K562 (cell line): ENCODE data around the gene TRANK1. TPM values are rescaled to one million over a fixed set of nuclear protein-coding genes. Genes with fewer than 3 reads are reported as not detected.

Experiments
- PYGO2 ChIP-seq: fragments of 450-650 bp; IDR thresholded peaks from 2 replicates; pipeline ENCODE4 v1.6.1; 2016; ENCODE audit warnings: mild to moderate bottlenecking, missing genetic modification characterization, moderate library complexity, missing compliant biosample characterization
- polyA plus RNA-seq, 8 experiments: library from polyadenylated mRNA; depleted of rRNA in 4 of 8; stranded (reverse) in 5 of 8; unstranded in 3 of 8; fragments of >200 nt; fragmentation: Nextera tagmentation in 2 of 8; fragmentation: Illumina TruSeq in 1 of 8; extraction: Ambion mirVana in 2 of 8; extraction: Trizol in 1 of 8; gene quantifications; 2 replicates each; pipeline versions ENCODE4 v1.2.1 to v1.2.3, GENCODE V29; 2011 to 2014; ENCODE audit warnings: inconsistent platforms in 1 of 8, missing spikeins in 1 of 8
- total RNA-seq, 7 experiments: library from RNA; depleted of rRNA in 6 of 7; stranded (reverse); fragments of >200 nt in 6 of 7; fragmentation: Illumina TruSeq in 2 of 7; extraction: Trizol in 2 of 7; gene quantifications; 2 replicates each; pipeline versions ENCODE4 v1.2.1 to v1.2.3, GENCODE V29; 2011 to 2021; ENCODE audit warnings: low replicate concordance in 1 of 7
- TF ChIP-seq, protein P1 (sequence below): fragments of 450-650 bp; IDR thresholded peaks from 2 replicates; pipeline ENCODE4 v1.6.1; 2016; ENCODE audit warnings: mild to moderate bottlenecking, moderate library complexity

The TRANK1 gene
- total and polyA plus RNA-seq, 9 of the 15 experiments (the other 6 are each of a cell fraction or from before 2014, with no cell fraction given), result 0.41 to 5.3 (median 2.1) TPM

DNA sequence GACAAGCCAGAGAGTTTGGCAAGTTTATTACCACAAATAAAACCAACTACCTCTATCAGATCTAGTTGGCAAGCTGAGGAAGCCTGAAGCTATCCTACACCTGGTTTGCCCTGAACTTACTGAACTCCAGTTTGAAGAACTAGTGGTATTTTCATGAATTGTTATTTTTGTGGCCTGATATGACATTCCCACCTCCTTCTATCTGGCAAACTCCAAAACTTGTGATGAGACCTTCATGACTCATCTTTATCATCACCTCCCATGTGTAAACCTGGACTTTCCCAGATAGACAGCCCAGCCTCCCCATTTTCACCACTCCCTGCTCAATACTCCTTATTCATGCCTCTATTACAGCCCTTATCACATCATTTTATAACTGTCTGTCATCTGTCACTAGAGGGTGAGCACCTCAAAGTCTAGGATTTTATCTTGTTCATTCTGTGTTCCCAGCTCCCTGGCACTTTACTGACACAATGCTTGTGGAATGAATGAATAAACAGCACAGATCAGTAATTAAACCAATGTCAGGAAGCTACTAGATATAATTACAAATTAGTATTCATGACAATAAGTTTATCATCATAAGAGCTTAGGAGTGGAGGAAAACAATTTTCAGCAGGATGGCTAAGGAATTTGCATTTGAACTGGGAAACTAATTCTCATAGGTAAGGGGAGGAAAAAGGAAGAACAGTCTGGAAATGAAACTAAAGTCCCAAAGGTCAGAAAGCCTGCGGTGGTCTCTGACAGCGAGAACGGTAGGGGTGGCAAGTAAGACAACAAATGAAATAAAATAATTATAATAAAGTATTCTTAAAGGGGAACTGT lies 13.2 kb upstream of the TRANK1 start (continued):
- TF ChIP-seq, protein P1, sequence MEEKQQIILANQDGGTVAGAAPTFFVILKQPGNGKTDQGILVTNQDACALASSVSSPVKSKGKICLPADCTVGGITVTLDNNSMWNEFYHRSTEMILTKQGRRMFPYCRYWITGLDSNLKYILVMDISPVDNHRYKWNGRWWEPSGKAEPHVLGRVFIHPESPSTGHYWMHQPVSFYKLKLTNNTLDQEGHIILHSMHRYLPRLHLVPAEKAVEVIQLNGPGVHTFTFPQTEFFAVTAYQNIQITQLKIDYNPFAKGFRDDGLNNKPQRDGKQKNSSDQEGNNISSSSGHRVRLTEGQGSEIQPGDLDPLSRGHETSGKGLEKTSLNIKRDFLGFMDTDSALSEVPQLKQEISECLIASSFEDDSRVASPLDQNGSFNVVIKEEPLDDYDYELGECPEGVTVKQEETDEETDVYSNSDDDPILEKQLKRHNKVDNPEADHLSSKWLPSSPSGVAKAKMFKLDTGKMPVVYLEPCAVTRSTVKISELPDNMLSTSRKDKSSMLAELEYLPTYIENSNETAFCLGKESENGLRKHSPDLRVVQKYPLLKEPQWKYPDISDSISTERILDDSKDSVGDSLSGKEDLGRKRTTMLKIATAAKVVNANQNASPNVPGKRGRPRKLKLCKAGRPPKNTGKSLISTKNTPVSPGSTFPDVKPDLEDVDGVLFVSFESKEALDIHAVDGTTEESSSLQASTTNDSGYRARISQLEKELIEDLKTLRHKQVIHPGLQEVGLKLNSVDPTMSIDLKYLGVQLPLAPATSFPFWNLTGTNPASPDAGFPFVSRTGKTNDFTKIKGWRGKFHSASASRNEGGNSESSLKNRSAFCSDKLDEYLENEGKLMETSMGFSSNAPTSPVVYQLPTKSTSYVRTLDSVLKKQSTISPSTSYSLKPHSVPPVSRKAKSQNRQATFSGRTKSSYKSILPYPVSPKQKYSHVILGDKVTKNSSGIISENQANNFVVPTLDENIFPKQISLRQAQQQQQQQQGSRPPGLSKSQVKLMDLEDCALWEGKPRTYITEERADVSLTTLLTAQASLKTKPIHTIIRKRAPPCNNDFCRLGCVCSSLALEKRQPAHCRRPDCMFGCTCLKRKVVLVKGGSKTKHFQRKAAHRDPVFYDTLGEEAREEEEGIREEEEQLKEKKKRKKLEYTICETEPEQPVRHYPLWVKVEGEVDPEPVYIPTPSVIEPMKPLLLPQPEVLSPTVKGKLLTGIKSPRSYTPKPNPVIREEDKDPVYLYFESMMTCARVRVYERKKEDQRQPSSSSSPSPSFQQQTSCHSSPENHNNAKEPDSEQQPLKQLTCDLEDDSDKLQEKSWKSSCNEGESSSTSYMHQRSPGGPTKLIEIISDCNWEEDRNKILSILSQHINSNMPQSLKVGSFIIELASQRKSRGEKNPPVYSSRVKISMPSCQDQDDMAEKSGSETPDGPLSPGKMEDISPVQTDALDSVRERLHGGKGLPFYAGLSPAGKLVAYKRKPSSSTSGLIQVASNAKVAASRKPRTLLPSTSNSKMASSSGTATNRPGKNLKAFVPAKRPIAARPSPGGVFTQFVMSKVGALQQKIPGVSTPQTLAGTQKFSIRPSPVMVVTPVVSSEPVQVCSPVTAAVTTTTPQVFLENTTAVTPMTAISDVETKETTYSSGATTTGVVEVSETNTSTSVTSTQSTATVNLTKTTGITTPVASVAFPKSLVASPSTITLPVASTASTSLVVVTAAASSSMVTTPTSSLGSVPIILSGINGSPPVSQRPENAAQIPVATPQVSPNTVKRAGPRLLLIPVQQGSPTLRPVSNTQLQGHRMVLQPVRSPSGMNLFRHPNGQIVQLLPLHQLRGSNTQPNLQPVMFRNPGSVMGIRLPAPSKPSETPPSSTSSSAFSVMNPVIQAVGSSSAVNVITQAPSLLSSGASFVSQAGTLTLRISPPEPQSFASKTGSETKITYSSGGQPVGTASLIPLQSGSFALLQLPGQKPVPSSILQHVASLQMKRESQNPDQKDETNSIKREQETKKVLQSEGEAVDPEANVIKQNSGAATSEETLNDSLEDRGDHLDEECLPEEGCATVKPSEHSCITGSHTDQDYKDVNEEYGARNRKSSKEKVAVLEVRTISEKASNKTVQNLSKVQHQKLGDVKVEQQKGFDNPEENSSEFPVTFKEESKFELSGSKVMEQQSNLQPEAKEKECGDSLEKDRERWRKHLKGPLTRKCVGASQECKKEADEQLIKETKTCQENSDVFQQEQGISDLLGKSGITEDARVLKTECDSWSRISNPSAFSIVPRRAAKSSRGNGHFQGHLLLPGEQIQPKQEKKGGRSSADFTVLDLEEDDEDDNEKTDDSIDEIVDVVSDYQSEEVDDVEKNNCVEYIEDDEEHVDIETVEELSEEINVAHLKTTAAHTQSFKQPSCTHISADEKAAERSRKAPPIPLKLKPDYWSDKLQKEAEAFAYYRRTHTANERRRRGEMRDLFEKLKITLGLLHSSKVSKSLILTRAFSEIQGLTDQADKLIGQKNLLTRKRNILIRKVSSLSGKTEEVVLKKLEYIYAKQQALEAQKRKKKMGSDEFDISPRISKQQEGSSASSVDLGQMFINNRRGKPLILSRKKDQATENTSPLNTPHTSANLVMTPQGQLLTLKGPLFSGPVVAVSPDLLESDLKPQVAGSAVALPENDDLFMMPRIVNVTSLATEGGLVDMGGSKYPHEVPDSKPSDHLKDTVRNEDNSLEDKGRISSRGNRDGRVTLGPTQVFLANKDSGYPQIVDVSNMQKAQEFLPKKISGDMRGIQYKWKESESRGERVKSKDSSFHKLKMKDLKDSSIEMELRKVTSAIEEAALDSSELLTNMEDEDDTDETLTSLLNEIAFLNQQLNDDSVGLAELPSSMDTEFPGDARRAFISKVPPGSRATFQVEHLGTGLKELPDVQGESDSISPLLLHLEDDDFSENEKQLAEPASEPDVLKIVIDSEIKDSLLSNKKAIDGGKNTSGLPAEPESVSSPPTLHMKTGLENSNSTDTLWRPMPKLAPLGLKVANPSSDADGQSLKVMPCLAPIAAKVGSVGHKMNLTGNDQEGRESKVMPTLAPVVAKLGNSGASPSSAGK, result no peak
- TF ChIP-seq PYGO2 (tag), result 0 out of 2 replicates have a peak, but pooled peaks have one; percentile 24
